Activated T-cell treated with anti-CD3 and anti-CD28 coated beads, Interleukin-2, amount 50 U/mL, for 1 hour (primary cell): ENCODE measurements around the gene VANGL1.

Source experiments
- DNase-seq: peaks from one replicate; pipeline ENCODE4 v3.0.0-alpha.2; 2020

The VANGL1 gene

GRCh38 chr1:115669002-115669673 is 27.4 kb downstream of the VANGL1 start:
- no peak for DNase-seq

DNA sequence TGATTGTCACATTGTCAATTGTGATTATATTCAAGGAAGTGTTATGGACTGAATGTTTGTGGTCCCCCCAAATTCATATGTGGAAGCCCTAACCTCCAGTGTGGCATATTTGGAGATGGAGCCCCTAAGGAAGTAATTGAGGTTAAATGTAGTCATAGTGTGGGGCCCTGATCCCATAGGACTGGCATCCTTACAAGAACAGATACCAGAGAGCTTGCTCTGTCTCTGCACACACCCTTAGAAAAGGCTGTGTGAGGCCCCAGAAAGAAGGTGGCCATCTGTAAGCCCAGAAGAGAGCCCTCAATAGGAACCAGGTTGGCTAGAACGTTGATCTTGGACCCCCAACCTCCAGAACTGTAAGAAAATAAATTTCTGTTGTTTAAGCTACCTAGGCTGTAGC is 28.1 kb downstream of the VANGL1 start:
- no peak for DNase-seq

GRCh38 chr1:115670476-115671175 is 28.9 kb downstream of the VANGL1 start:
- no peak for DNase-seq

GRCh38 chr1:115671176-115671934 is 29.6 kb downstream of the VANGL1 start:
- no peak for DNase-seq

DNA sequence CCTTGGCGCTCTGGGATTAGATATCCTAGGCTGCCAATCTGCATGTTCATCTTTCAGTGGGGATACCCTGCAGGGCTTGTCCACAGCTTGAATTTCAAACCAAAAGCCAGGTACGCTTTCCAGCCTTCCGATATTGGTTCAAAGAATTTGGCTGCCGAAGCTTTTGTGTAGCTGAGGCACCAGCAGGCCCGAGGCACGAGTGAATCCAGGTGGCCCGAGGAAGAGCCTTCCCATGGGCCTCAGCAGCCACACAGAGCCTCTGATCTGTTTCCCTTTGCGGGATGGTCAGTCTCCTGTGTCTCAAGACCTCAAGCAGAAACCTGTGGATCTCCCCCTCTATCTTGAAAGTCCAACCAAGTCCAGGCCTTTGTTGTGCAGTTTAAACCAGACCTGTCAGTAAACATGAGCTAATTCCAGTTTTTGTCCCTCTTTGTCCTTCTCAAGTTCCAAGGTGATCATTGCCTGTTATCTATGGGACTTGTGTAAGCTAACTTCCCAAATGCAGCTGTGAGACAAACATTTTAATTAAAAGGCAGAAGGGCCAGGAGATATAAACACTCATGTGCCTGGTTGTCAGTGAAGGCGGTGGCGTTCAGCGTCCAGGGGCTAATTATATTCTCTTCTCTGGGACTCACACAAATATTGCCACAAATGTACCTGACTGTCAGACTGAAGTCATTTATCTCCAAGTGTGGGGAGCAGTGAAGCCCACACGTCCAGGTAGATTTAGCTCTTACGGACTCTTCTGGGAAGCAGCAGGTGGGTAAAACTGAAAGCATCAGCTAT is 30.6 kb downstream of the VANGL1 start:
- no peak for DNase-seq

DNA sequence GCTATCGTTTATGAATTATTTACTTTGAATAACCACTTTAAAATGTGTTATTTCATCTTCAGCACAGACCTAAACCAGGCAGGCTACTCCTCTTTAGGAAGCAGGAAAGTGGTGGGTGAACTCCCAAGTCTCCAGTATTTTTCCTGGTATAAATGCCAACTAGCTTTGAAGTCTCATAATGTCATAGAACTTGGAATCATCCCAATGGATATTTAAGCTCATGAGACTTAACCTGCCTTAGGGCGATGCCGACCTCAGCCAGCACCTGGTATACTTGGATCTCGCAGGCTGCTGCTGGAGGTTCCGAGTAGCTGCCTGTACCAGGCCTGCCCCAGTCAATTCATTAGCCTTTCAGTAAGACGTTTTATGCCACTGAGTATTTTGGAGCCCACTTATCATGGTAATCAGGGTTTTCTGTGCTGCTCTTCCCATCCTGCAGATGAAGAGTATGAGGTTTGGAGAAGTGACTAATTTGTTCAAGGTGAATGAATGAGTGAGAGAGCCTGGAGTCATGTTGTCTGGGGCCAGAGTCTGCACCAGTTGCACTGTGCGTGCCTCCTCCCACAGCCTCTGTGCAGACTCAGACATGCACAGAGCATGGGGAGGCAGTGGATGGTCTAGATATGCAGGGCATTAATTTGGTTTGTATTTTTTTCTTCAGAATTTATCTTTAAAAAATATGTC is 34.9 kb downstream of the VANGL1 start:
- no peak for DNase-seq

- no peak for DNase-seq
Measured at GRCh38 chr1:115677182-115677555, 35.4 kb downstream of the VANGL1 start.

- no peak for DNase-seq
Measured at GRCh38 chr1:115677565-115677964, 35.8 kb downstream of the VANGL1 start.

DNA sequence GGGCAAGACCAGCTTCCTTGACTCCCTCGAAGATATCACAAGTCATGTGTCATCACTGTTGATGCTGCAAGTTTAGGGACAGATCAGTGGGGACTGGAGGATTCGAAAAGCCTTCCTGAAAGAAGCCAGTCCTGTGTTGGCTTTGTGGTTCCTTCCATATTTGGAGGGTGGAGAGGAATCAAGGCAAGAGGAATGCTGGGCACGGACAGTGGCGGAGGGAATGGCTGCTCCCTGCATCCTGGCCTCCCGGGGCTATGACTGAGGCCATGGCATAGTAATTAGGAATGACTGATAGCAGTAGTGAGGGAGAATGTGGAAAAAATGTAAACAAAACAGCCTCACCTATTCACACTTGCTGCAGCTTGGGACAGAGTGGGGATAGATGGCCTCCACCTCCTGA is 36.4 kb downstream of the VANGL1 start:
- no peak for DNase-seq

- no peak for DNase-seq
Measured at GRCh38 chr1:115679141-115679611, 37.4 kb downstream of the VANGL1 start.

DNA sequence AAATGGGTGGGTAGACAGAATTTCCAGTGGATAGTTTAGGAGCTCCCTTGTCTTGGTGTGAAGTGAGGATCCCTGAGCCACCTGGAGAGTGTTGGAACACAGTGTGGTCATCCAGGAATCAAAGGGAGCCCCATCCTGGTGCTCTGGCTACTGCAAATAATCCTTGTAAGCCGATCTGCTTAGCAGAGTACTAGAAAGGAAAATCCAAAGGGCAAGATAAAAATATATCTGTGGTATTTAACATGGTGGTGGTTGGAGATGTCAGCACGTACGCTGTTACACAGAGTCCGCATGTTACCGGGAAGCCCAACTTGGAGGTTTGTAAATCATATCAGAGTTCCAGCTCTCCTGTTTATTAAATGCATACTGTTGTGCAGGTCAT is 39.0 kb downstream of the VANGL1 start:
- DNase-seq, result no peak

GRCh38 chr1:115682792-115683191 is 41.0 kb downstream of the VANGL1 start:
- no peak for DNase-seq

- no peak for DNase-seq
Measured at GRCh38 chr1:115685029-115685705, 43.4 kb downstream of the VANGL1 start.

DNA sequence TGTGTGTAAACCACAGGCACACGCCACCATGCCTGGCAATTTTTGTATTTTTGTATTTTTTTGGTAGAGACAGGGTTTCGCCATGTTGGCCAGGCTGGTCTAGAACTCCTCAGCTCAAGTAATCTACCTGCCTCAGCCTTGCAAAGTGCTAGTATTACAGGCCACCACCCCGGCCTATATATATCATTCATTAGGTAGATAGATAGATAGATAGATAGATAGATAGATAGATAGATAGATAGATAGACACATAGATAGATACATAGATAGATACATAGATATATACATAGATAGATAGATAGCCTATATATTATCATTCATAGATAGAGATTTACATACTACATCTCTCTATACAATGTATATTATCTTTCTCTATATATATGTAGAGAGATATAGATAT is 46.0 kb downstream of the VANGL1 start:
- DNase-seq, result no peak

GRCh38 chr1:115690972-115691371 is 49.2 kb downstream of the VANGL1 start:
- no peak for DNase-seq

DNA sequence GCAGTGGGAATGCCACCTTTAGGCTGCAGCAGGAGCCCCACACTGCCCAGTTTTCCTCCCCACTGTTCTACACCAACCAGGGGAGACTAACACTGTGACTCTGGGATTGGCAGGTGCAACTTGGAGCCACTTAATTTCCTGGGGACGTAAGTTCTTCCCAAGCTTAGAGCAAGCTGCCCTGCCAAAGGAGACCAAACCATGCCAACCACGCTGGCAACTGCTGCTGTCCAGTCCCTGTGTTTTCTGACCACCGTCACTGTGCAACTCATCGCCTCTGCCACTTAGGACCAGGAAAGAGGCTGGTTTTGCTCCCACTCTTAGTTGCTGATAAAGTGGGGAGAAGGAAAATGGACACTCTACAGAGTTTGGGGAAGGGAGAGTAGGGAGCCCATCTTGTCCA is 50.5 kb downstream of the VANGL1 start:
- DNase-seq, result no peak

DNA sequence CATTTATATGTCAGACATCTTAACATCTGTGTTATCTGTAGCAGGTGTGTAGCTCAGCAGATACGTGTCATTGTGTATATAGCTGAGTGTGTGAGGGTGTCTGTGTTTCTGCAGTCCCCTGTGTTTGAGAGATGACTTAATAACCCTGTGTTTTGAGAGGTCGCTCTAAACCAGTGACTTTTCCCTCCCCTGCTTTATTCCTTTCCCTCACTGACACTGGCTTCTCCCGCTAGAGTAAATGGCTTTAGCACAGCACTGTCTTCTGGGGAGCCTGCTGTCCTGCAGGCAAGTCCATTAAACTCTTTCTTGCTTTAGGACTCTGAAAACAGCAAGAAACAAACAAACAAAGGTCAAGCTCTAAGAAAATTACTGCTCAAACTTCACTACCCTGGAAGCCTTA is 53.0 kb downstream of the VANGL1 start:
- no peak for DNase-seq

GRCh38 chr1:115697619-115698018 is 55.8 kb downstream of the VANGL1 start:
- DNase-seq, result no peak

DNA sequence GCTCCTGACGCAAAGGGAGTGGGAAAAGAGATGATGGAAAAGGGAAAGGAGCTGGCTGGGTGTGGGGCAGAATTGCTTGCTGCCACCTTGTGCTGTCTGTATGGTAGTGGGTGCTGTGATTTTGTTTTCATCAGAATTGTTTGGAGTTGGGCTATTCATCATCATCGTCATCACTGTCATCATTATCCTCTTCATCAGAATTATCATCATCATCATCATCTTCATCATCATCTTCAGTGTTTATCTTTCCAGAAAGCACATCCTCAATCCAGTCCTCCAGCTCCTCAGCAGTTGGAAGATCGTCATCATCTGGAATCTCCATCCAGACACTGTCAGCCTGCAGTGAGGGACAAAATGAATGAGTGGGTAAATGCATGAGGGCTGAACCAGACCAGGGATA is 59.3 kb downstream of the VANGL1 start:
- no peak for DNase-seq

GRCh38 chr1:115702959-115703358 is 61.2 kb downstream of the VANGL1 start:
- DNase-seq, result no peak

- no peak for DNase-seq
Measured at GRCh38 chr1:115705085-115705951, 63.5 kb downstream of the VANGL1 start.
